HG03571 (cell line): ENCODE measurements around the gene SH3RF3.

Experiments used
- ATAC-seq: cut with Tn5 transposase; IDR thresholded peaks from one replicate; pipeline ENCODE4 v1.9.1; 2021; ENCODE audit not compliant: unreplicated experiment

Gene SH3RF3

GRCh38 chr2:109348190-109348589 is 219.2 kb downstream of the SH3RF3 start:
- ATAC-seq, result no peak

- no peak for ATAC-seq
These were observed 219.9 kb downstream of the SH3RF3 start for GRCh38 chr2:109348671-109349502.

GRCh38 chr2:109349503-109350465 is 220.8 kb downstream of the SH3RF3 start:
- ATAC-seq, result no peak

GRCh38 chr2:109350526-109350925 is 221.5 kb downstream of the SH3RF3 start:
- ATAC-seq, result no peak

- ATAC-seq, result no peak
These were observed 222.3 kb downstream of the SH3RF3 start for GRCh38 chr2:109351164-109351756.

- ATAC-seq, result no peak
These were observed 223.3 kb downstream of the SH3RF3 start for GRCh38 chr2:109352056-109352897.

GRCh38 chr2:109352898-109353689 is 224.1 kb downstream of the SH3RF3 start:
- ATAC-seq, result no peak

- ATAC-seq, result no peak
These were observed 225.1 kb downstream of the SH3RF3 start for GRCh38 chr2:109353806-109354745.

GRCh38 chr2:109355192-109355843 is 226.3 kb downstream of the SH3RF3 start:
- ATAC-seq, result no peak

- no peak for ATAC-seq
These were observed 227.5 kb downstream of the SH3RF3 start for GRCh38 chr2:109356324-109357035.

- ATAC-seq, result no peak
These were observed 235.2 kb downstream of the SH3RF3 start for GRCh38 chr2:109364217-109364616.

- ATAC-seq, result no peak
These were observed 236.1 kb downstream of the SH3RF3 start for GRCh38 chr2:109365131-109365530.

GRCh38 chr2:109367683-109368082 is 238.7 kb downstream of the SH3RF3 start:
- ATAC-seq, result no peak

GRCh38 chr2:109368798-109369197 is 239.8 kb downstream of the SH3RF3 start:
- no peak for ATAC-seq

- no peak for ATAC-seq
These were observed 240.7 kb downstream of the SH3RF3 start for GRCh38 chr2:109369671-109370191.

GRCh38 chr2:109370399-109371035 is 241.5 kb downstream of the SH3RF3 start:
- no peak for ATAC-seq
